GM12878 (cell line): ENCODE results near the gene MTHFR. TPM values are rescaled to one million over a fixed set of nuclear protein-coding genes. Genes with fewer than 3 reads are reported as not detected.

Experiments used
- ATAC-seq: fragments of 200-7000 bp; cut with Tn5 transposase; 3 replicates; pipeline ENCODE4 v1.9.1; 2020; ENCODE audit warnings: mild to moderate bottlenecking, moderate library complexity
- BruUV-seq: library from RNA; stranded (reverse); fragments of 400-500 nt; replicated peaks from 2 replicates; lab custom pipeline; 2021; lab: Mats Ljungman, UMichigan
- CTCF ChIA-PET: fragments of 300-600 bp; sonication (Branson Sonifier 250); formaldehyde crosslinking; extraction: SDS; loops from one replicate; lab custom pipeline; 2021; ENCODE audit warnings: inconsistent platforms; lab: Yijun Ruan, JAX
- POLR2A ChIA-PET: fragments of 350-600 bp; formaldehyde crosslinking; extraction: SDS; loops from one replicate; lab custom pipeline; 2021; ENCODE audit warnings: inconsistent platforms; lab: Charles Lee
- RAD21 ChIA-PET: fragments of 300-600 bp; sonication (Branson Sonifier 250); formaldehyde crosslinking; loops from one replicate; lab custom pipeline; 2023; ENCODE audit warnings: antibody characterized with exemption; ENCODE audit not compliant: unreplicated experiment; lab: Charles Lee
- SMC1A ChIA-PET: fragments of 300-600 bp; sonication (Branson Sonifier 250); formaldehyde crosslinking; loops from one replicate; lab custom pipeline; 2023; ENCODE audit not compliant: unreplicated experiment, uncharacterized antibody; lab: Charles Lee
- DNase-seq: peaks from one replicate; pipeline ENCODE4 v3.0.0-alpha.2; 2011; ENCODE audit warnings: low read depth, low spot score
- FAIRE-seq: peaks from 3 replicates; lab custom pipeline; 2011; peaks lifted over from hg19 to GRCh38; lab: Jason Lieb, UNC
- H2AFZ ChIP-seq: 2 replicates; pipeline ENCODE4 v1.6.0; 2011; ENCODE audit warnings: low read depth, low read length, control low read depth; ENCODE audit not compliant: control insufficient read depth
- H3K27ac ChIP-seq: 2 replicates; pipeline ENCODE4 v1.5.1; 2011; ENCODE audit warnings: control low read depth; ENCODE audit not compliant: control insufficient read depth, insufficient read depth
- H3K27me3 ChIP-seq, 2 experiments: replicated peaks in 1 of 2; 2 replicates each; pipeline versions ENCODE4 v1.6.0 to v1.6.1; 2011; ENCODE audit warnings: low read length in 1 of 2; ENCODE audit not compliant: control insufficient read depth in 2 of 2, insufficient read depth in 2 of 2
- H3K36me3 ChIP-seq, 2 experiments: 2 replicates each; pipeline ENCODE4 v1.5.1; 2011; ENCODE audit warnings: low read length in 1 of 2; ENCODE audit not compliant: control insufficient read depth in 2 of 2, insufficient read depth in 2 of 2
- H3K4me1 ChIP-seq: 2 replicates; pipeline ENCODE4 v1.6.1; 2011; ENCODE audit warnings: mild to moderate bottlenecking, low read length, moderate library complexity, mixed read lengths; ENCODE audit not compliant: control insufficient read depth, insufficient read depth
- H3K4me2 ChIP-seq: 2 replicates; pipeline ENCODE4 v1.6.0; 2011; ENCODE audit warnings: control low read depth; ENCODE audit not compliant: control insufficient read depth, insufficient read depth
- H3K4me3 ChIP-seq: fragments of 200-600 bp; sonication (generic); 2 replicates; pipeline ENCODE4 v1.5.1; 2016
- H3K79me2 ChIP-seq: 2 replicates; pipeline ENCODE4 v1.6.0; 2011; ENCODE audit warnings: low read length; ENCODE audit not compliant: control insufficient read depth, insufficient read depth
- H3K9ac ChIP-seq: 2 replicates; pipeline ENCODE4 v1.8.0; 2011; ENCODE audit warnings: low read length, control low read depth, mixed read lengths; ENCODE audit not compliant: control insufficient read depth, insufficient read depth
- H3K9me3 ChIP-seq: replicated peaks from 3 replicates; pipeline ENCODE4 v1.5.1; 2011; ENCODE audit warnings: mild to moderate bottlenecking, low read length; ENCODE audit not compliant: control insufficient read depth, insufficient read depth
- H4K20me1 ChIP-seq: 2 replicates; pipeline ENCODE4 v1.6.0; 2011; ENCODE audit not compliant: control insufficient read depth, insufficient read depth
- CUX1 ChIP-seq: IDR thresholded peaks from 2 replicates; pipeline ENCODE4 v1.6.1; 2012; ENCODE audit warnings: improper control_type of control experiment, low read depth, low read length; ENCODE audit not compliant: insufficient replicate concordance
- HCFC1 ChIP-seq: fragments of 150-350 bp; IDR thresholded peaks from 2 replicates; pipeline ENCODE4 v1.6.1; 2014; ENCODE audit warnings: low read length
- KAT2A ChIP-seq: conservative IDR thresholded peaks from 2 replicates; pipeline ENCODE4 v1.6.1; 2011; ENCODE audit warnings: low read depth, low read length; ENCODE audit not compliant: control insufficient read depth
- REST ChIP-seq: IDR thresholded peaks from 2 replicates; pipeline ENCODE4 v1.6.1; 2012; ENCODE audit warnings: mild to moderate bottlenecking, low read depth, low read length
- SP1 ChIP-seq: IDR thresholded peaks from one replicate; pipeline ENCODE4 v1.6.1; 2011; ENCODE audit warnings: low read depth, low read length
- YY1 ChIP-seq: IDR thresholded peaks from 2 replicates; pipeline ENCODE4 v1.6.1; 2011; ENCODE audit warnings: low read depth, mild to moderate bottlenecking, low read length
- WGBS: methylation state at CpG from one replicate; pipeline ENCODE4 v1.1.6; 2016; ENCODE audit warnings: low lambda C conversion rate; ENCODE audit not compliant: insufficient replicate concordance, insufficient coverage; ENCODE audit errors: missing lambda C conversion rate; 5-methylcytosine and 5-hydroxymethylcytosine counted together
- in situ Hi-C: fragments of 300-500 bp; cut with MboI; formaldehyde crosslinking; loops from 9 replicates; pipeline ENCODE4 v1.14.3; 2018; ENCODE audit warnings: mixed read lengths
- intact Hi-C: fragments of 100-400 bp; cut with micrococcal nuclease; formaldehyde crosslinking; loops from one replicate; pipeline ENCODE4 v1.14.2; 2022; ENCODE audit not compliant: unreplicated experiment
- polyA plus RNA-seq, 11 experiments: library from polyadenylated mRNA; depleted of rRNA in 4 of 11; unstranded in 6 of 11; stranded (reverse) in 5 of 11; fragments of >200 nt; fragmentation: Nextera tagmentation in 4 of 11; fragmentation: Illumina TruSeq in 1 of 11; extraction: Ambion mirVana in 4 of 11; extraction: Trizol in 1 of 11; gene quantifications; 1 replicate in 1 of 11; 2 replicates in 10 of 11; pipeline versions ENCODE4 v1.2.1 to v1.2.3, GENCODE V29; 2011 to 2016; ENCODE audit warnings: inconsistent platforms in 2 of 11, missing spikeins in 2 of 11, low read depth in 1 of 11
- total RNA-seq, 4 experiments: library from RNA; depleted of rRNA in 3 of 4; stranded (reverse); fragments of >200 nt in 3 of 4; fragmentation: Illumina TruSeq in 1 of 4; extraction: Trizol in 1 of 4; gene quantifications; 2 replicates each; pipeline versions ENCODE4 v1.2.1 to v1.2.3, GENCODE V29; 2013 to 2021
- TF ChIP-seq, protein P1 (sequence below): fragments of 450-650 bp; IDR thresholded peaks from 2 replicates; pipeline ENCODE4 v1.6.1; 2016; ENCODE audit warnings: mild to moderate bottlenecking, moderate library complexity, borderline replicate concordance
- TF ChIP-seq, protein P2 (sequence below): IDR thresholded peaks from 2 replicates; pipeline ENCODE4 v1.6.1; 2011; ENCODE audit warnings: low read depth, mild to moderate bottlenecking, low read length, moderate library complexity, borderline replicate concordance; ENCODE audit errors: extremely low read depth

MTHFR gene
- total and polyA plus RNA-seq, 10 of the 15 experiments (the other 5 are each of a cell fraction or from before 2014, with no cell fraction given): 1.0 to 16.8 (median 9.4) TPM

- TF ChIP-seq YY1 (no peak), REST (no peak), SP1 (no peak)
Observed at GRCh38 chr1:11800756-11801433, 4.9 kb downstream of the MTHFR start (continued).

GRCh38 chr1:11800391-11800755 is 5.4 kb downstream of the MTHFR start:
- intact Hi-C loops: no loop called here
- ChIA-PET SMC1A (no interaction called here), RAD21 (no interaction called here), CTCF (no interaction called here), POLR2A (no interaction called here)
- ATAC-seq: no peak
- Histone ChIP-seq H3K4me2 (no peak overlapping the region), H3K27ac (no peak overlapping the region), H3K79me2 (peaks cover 11% of the 10 kb centered on the region), H3K4me3 (no peak overlapping the region), H2AFZ (no peak overlapping the region), H3K9me3 (no peaks in the 10 kb centered on the region), H3K9ac (no peak overlapping the region), H3K4me1 (peaks cover 8% of the 10 kb centered on the region), H4K20me1 (no peaks in the 10 kb centered on the region), H3K36me3 (peaks cover 0 to 5% of the 10 kb centered on the region in 2 experiments; a peak in 3 of 4 replicates), H3K27me3 (no peaks in the 10 kb centered on the region)
- 93% methylated on average over 8 of the region's 8 CpGs for WGBS
- no peak for DNase-seq
- no TSS peak for BruUV-seq
- FAIRE-seq: no peak
- in situ Hi-C loops: no loop called here
- TF ChIP-seq, protein P1, sequence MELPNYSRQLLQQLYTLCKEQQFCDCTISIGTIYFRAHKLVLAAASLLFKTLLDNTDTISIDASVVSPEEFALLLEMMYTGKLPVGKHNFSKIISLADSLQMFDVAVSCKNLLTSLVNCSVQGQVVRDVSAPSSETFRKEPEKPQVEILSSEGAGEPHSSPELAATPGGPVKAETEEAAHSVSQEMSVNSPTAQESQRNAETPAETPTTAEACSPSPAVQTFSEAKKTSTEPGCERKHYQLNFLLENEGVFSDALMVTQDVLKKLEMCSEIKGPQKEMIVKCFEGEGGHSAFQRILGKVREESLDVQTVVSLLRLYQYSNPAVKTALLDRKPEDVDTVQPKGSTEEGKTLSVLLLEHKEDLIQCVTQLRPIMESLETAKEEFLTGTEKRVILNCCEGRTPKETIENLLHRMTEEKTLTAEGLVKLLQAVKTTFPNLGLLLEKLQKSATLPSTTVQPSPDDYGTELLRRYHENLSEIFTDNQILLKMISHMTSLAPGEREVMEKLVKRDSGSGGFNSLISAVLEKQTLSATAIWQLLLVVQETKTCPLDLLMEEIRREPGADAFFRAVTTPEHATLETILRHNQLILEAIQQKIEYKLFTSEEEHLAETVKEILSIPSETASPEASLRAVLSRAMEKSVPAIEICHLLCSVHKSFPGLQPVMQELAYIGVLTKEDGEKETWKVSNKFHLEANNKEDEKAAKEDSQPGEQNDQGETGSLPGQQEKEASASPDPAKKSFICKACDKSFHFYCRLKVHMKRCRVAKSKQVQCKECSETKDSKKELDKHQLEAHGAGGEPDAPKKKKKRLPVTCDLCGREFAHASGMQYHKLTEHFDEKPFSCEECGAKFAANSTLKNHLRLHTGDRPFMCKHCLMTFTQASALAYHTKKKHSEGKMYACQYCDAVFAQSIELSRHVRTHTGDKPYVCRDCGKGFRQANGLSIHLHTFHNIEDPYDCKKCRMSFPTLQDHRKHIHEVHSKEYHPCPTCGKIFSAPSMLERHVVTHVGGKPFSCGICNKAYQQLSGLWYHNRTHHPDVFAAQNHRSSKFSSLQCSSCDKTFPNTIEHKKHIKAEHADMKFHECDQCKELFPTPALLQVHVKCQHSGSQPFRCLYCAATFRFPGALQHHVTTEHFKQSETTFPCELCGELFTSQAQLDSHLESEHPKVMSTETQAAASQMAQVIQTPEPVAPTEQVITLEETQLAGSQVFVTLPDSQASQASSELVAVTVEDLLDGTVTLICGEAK: no peak
- TF ChIP-seq CUX1: no peak
- TF ChIP-seq HCFC1: no peak
- no peak for TF ChIP-seq KAT2A
- TF ChIP-seq, protein P2, sequence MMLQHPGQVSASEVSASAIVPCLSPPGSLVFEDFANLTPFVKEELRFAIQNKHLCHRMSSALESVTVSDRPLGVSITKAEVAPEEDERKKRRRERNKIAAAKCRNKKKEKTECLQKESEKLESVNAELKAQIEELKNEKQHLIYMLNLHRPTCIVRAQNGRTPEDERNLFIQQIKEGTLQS: no peak
